Activated CD8-positive, alpha-beta memory T cell treated with anti-CD3 and anti-CD28 coated beads, Interleukin-2, amount 50 U/mL, for 4 hours (primary cell): ENCODE measurements around the gene PTPRB.

ENCODE experiments used
- DNase-seq: peaks from one replicate; pipeline ENCODE4 v3.0.0-alpha.2; 2020

PTPRB gene

DNA sequence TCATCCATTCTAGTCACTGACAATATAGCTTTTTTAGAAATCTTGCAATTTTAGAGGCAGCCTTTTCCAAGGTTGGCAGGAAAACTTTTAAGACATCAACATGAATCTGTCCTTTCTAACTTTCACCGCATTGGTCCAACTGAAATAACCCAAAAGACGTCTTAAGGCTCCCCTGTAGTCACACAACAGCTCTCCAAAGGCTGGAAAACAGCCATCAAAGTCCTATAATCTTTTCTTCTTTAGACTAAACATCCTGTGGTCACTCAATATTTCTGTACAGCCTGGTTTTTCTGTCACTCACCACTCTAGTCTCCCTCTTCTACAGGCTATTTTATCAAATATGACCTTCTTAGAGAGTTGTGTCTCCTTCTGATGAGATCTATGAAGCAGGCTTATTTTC lies 4.5 kb upstream of the PTPRB start:
- DNase-seq, result no peak

DNA sequence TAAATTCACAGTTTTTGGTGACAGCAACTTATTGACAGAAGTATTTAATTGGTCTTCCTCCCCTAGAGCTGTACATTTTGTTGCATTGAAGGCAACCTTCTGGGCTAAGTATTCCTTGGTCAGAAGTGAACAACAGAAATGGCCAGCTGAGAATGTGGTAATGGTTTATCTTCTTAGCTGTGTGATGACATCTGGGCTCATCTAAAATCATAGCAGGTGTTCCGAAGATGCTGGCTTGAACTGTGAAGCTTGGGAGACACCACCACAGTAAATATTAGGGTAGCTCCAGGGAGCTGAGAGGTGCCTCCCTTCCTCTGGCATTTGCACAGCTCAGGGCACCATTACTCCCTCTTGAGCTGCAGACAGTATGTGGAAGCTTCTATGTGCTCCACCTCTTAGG lies 3.7 kb upstream of the PTPRB start:
- DNase-seq, result no peak

DNA sequence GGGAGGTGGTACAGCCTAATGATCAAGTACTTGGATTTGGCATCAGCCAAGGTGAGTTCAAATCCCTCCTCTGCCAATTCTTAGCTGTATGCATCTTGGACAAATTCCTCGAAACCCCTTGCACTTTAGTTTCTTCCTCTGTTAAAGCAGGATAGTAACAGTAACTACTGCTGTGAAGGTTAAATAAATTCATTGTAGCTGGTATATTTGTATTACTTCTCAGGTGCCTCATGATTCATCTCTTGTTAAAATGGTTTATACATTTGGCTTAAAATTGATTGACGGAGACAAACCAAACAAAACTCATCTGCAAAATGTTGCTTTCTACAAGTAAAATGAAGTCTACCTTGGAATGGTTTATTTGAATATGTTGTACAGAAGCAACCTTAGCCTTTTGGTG lies 2.3 kb upstream of the PTPRB start:
- no peak for DNase-seq

DNA sequence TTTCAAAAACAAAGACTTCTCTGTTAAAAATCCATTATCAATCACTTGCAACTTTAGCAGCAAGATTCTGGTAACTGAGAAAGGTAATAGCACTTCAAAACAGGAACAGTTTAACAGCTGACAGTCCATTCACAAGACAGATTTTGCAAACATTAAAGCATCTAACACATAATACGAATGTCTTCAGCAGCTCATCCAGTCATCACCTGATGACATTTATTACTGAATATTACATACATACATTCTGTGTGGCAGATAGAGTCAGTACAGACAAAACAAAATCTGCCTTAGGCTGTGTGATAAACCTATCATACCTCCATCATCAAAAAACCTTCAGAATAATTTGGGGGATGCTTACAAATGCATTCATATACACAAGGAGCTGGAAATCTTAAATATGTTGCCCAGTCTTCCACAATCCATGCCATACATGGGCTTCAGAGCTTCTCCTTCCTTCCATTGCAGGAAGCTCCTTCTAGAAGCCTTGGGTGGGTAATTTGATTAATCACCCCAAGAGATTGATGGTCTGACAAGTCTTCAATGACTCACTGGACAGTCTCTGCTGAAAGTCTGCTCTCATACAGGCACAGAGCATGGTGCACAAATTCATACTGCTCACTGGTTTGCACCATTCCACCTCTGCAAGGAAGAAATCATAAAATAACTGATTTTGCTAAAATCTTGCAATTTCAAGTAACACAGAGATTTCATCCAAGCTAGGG lies 1.6 kb upstream of the PTPRB start:
- no peak for DNase-seq

DNA sequence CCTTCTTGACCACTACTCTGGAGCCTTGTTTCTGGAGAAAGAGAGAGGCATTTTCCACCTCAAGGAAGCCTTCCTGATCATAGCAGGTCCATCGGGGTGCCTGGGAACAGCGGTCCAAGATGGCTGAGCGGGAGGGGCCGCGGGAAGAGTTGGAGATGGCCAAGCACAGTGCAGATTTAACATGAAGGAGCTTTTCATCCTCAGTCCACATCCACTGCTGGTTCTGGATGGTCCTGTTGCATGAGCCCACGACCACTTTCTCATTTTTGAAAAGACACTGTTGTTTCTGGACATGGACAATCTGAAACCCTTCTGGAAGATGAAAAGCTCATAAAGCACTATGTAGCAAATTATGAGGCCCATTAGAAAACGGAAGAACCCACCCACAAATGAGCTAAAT lies 1.5 kb downstream of the PTPRB start:
- no peak for DNase-seq

DNA sequence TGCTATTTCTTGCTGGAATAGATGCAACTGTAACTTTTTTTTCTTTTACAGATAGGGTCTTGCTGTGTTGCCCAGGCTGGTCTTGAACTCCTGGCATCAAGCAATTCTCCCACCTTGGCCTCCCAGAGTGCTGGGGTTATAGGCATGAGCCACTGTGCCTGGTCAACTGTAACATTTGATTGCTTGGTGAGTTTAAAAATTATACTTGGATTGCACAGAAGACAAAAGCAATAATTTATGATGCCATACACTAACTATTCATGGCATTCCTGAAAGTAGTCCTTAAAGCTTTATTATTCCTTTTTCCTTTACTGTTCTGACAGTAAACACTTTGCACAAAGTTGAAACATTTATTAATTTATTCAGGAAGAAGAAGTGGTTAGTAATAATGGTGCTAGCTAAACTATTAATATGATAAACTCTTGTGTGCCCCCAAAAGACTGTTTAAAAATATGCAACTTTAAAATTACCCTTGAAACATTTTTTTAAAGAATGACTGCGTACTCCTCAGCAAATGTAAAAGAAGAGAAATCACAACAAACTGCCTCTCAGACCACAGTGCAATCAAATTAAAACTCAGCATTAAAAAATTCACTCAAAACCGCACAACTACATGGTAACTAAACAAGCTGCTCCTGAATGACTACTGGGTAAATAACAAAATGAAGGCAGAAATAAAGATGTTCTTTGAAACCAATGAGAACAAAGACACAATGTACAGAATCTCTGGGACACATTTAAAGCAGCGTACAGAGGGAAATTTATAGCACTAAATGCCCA lies 8.3 kb downstream of the PTPRB start:
- no peak for DNase-seq

DNA sequence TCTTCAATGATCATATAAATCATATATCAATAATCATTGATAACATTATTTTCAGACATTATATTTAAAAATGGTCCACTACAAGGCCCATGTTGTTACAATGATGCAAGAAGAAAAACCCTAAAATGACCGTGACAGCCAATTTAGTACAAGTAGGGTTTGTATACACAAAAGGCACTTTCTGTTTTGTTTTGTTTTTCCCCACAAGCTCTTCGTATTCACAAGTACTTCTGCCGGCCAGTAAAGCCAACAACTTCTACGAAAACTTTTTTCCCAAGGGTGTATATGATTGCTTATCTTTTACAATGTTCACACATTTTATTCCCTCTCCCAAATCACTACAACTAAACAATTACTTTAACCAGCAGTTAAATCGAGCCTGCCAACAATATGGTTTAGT lies 9.6 kb downstream of the PTPRB start:
- no peak for DNase-seq

DNA sequence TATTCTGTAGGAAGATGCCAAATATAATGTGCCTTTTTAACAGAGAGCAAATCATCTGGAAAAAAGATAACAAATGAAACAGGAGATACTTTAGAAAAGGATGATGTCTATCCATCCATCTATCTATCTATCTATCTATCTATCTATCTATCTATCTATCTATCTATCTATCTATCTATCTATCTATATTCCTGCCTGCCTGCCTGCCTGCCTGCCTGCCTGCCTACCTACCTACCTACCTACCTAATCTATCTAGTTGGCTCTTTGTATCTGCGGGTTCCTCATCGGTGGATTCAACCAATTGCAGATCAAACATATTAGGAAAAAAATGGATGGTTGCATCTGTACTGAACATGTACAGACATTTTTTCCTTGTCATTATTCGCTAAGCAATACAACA lies 11.0 kb downstream of the PTPRB start:
- no peak for DNase-seq

DNA sequence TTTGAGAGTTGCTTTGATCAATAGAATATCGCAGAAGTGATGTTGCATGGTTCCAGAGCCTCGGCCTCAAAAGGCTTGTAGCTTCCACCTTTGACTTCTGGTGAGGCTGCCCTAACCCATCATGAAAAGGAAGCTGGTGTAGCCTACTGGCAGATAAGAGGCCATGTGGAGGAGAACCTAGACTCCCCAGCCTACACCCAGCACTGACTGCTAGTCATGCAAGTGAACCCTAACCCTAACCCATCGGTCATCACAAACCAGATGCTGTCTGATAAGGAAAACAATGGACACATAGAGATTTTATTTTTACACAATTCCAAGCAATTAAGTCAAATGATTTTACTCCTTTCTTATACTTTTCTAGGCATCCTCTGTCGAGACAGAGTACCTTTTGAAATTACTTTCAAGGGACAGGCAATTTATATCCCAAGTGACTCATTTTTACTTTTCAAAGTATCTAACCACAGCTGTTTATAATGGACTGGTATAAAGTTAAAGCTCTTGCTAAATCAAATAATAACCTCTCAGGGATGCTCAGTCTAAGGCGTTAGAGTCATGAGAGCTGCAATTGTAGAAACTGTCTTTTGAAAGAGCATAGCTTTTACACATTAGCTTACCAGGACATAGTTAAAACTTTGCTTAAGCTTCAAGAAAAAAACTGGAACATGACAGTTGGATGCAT lies 17.6 kb downstream of the PTPRB start:
- no peak for DNase-seq

DNA sequence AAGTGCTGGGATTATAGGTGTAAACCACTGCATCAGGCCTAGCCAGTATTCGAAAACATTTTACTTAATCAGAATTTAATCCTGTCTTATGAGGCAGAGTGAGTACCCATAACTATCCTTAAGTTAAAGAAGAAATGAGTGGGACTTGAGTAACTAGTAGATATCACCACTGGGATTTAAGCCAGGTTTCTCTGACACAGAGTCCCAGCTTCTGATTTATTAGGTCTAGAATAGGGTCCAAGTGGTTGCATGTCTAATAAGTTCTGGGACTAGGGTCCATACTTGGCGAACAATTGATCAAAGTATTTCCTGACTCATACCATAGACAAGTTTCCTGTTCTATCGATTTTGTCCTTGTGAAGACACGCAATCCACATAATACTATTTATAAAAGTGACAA lies 18.9 kb downstream of the PTPRB start:
- DNase-seq, result no peak

DNA sequence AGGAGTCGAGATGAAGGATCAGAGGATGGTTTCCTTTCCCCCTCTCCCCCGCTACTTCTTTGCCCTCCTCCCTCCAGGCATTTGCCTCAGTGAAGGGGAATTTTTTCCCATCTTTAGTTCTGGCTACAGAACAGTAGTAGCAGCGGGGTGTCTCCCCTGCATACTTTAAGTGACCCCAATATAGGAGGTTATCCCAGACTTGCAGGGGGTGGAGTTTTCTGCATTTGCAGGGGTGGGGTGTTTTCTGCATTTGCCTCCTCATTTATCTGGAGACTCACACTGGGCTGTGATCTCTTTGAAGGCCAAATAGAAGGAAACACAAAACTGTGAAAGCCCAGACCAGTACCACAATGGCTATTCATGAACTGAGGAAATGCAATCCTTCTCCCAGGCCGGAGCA lies 19.8 kb downstream of the PTPRB start:
- DNase-seq, result no peak

DNA sequence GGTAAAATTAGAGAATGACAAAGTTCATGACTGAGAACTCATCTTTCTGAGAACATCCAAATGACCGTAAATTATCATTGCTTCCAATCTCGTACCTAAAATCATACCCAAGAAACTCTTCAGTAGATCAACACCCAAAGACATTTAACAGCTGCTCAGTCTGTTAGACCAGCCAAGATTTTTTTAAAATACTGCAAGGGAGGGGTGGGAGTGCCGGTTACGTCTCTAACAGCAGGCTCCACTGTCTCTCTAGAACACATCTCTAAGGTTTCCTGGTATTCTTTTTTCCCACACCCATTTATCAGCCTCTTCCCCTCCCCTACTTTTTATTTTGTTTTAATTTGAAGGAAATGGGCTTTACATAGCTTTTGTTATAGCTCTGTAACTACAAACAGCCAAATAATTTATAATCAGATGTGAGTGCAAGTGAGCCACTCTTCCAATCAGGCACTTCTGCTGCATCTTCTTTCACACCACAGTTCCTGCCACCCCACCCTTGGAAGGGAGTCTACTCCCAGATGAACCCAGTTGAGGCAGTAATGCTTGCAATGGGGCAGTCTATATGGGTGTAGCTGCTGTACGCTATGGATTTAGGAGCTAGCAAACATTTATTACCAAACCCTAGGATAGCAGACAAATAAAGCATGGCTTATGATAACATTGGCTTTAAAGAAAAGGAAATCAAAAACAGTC lies 21.9 kb downstream of the PTPRB start:
- DNase-seq, result no peak

DNA sequence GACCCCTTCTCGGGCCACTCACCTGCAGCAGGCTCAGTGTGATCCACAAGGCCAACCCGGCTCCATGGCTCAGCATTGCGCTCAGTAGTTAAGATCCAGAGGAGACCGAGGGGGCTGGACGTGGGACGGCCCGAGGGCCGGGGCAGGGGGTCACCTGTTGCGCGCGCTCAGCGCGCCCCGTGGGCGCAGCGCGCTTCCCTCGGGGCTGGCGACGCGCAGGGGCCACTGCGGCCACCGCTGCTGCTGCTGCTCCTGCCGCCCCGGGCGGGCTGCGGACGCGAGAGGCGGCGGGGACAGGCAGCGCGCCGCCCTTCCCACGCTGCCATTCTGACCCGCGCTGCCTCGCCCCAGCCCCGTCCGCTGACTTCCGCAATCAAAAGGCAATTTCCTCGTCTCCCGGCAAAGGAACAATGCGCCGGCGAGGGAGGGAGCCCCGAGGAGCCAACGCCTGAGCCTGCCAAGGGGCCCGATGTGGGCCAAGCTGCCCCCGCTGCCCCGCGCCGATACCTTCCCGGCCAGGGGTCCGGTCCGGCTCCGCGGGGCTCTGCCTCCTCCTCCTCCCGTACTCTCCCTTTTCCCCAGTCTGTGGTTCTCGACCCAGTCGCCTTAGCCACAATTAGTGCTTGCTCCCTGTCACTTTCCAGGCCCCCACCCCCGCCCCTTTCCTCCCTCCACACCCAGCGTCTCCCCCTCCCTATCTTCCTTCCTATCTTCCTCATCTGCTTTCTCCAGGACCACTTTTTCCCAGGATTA lies 27.3 kb downstream of the PTPRB start:
- no peak for DNase-seq

DNA sequence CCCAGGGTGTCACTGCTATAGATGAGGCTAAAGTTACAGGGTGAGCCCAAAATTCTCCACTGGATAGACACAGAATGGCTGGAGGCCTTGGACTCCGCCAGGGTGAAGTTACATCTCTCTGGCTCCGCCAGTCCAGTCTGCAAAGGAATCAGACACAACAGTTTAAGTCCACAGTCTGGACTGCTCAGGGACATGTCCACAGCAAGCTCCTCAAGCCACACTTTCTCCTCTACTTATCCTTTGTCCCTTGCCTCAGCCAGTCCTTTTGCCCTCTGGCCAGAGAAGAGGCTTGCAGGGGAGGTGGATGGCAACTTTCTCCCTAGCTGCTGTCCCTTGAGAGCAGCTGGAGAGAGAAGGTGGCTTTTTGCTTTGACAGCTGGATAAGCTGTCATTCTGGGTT lies 28.0 kb downstream of the PTPRB start:
- no peak for DNase-seq

DNA sequence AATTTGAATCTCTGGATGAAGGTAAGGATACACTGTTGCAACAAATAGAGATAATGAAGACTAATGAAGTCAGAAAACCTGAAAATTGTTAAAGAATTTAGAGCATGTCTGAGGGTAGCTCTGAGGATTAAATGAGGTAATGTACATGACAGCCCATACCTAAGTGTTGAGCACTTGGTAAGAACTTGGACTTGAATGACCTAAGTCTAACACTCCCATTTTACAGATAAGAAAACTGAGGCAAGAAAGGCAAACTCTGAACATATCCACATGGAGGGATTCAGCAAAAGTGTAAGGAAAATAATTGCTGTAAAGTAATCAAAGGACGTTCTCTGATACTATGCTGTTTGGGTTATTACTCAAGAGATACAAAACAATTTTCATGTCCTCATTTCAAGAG lies 29.0 kb downstream of the PTPRB start:
- DNase-seq, result no peak

DNA sequence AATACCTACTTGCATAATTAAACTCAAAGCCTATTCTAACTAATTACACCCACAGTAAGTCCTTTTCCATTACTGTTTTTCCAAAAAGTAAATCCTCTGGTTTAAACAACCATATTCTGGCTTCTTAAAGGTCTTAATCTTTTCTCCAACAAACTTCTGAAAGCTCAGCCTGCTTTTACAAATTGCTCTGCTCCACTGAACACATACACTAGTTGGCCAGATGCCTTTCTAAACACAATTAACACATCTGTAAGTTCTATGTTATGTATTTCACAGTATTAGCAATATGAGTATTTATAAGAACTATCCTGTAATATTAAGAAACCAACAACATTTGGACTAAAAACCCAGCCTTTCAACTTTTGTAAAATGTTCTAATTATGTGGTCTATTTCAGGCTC lies 30.1 kb downstream of the PTPRB start:
- DNase-seq, result no peak

DNA sequence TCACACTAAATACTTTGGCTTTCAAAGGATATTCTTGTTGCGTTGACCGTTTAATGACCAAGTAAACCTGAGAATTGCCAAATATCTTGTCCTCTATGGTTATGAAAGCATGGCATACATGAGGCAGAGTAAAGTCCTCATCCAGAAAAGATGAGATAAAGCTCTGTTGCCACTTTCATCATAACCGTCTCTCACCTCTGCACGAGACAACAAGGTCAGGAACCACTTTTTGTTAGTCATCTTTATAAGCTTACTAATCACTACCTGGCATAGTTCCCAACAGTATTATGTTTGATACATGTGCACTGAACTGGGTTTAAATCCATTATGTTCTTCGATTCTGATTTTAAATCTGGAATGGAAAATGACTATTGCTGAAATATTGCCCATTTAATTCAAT lies 31.3 kb downstream of the PTPRB start:
- no peak for DNase-seq

DNA sequence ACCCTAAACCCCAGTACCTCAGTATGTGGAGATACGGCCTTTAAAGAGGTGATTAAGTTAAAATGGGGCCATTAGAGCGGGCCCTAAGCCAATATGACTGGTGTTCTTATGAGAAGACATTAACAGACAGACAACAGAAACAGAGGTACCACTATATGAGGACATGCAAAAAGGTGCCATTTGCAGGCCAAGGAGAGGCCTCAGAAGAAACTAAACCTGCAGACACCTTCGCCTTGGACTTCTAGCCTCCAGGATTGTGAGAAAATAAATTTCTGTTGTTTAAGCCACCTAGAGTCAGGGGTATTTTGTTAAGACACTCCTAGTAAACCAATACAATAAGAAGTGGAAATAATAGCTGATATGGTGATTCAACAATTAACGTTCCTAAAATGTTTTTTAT lies 32.6 kb downstream of the PTPRB start:
- no peak for DNase-seq

DNA sequence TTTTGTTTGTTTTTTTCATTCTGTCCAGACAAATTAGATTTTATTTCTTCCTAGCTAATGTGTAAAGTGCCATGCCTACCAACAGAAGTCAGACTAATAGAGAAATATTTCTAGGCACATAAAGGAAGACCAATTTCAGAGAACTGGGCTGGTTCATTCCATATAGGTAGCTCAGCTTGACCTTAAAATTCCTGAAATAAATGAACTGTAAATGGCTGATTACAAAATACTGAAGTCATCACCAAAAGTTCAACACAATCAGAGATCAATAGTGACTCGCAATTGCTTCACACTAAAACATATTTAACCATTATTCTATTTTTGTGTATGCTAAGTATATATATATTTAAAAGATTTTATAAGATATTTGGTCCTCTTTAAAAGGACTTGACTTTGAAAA lies 34.2 kb downstream of the PTPRB start:
- no peak for DNase-seq

DNA sequence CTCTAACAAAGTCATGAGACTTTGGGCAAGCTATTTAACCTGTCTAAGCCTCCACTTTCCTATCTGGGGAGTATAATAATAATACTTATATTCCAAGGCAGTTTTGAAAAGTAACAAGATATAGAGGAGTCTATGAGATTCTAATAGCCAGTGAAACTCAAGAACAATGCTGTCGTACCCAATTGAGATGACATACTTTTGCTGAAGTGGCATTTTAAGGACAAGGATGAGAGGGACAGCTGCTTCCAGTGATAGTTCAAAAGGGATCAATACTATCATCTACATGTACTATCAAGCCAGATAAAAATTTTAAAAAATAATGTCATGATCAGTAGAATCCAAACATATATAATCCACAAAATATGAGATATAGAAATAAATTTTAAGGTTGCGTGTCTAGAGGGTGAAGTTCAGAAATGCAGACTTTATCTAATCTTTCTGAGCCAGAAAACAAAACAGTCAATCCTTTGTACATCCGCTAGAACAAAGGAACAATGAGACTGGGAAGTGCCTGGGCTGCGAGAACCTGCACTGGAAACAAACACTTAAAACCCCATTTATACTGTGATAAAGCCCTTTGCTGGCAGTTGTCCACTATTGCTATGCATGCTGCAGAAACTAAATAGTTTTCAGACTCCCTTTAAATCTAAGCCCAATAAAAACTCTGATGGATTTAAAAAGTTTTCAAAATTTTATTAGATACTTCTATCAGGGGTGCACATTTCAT lies 38.6 kb downstream of the PTPRB start:
- DNase-seq, result no peak

DNA sequence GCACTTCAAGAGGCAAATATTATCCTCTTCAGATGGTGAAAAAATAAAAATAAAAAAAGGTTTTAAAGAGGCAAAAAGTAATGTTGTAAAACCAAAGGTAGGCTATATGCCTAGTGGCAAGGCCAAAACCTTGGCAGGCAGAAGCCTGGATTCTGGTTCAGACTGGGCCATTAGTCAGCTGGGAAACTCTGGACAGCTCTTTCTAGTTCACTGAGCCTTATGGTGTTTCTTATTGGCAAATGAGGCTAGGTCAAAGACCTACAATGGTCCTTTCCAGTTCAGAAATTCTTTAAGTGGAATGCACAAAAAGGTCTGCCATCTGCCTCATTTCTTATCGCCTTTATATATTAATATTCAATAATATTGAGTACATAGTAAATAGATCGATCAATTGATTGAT lies 44.6 kb downstream of the PTPRB start:
- no peak for DNase-seq

DNA sequence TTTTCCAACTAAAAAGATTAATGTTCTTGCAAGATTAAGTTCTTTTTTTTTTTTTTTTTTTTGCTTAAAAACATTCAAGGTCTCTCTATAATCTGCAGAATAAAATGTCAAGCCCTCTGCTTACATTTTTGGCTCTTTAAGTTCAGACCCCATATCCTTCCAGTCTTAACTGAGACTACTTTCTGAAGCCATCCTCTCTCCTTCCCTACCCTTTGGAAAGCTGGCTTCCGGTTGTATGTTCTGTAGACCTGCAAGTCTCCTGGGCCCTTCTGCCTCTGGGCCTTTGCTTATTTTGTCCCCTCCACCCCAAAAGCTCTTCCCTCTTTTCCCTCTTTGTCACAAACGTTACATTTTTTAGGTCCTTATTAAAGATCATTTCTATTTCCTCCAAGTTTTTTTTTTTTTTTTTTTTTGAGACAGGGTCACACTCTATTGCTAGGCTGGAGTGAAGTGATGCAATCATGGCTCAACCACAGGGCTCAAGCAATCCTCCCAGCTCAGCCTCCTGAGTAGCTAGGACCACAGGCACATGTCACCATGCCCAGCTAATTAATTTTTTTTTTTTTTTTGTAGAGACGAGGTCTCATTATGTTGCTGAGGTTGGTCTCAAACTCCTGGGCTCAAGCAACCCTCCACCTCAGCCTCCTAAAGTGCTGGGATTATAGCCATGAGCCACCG lies 46.5 kb downstream of the PTPRB start:
- DNase-seq, result no peak
